Measurements from ENCODE around the gene C16orf54. TPM values are rescaled to one million over a fixed set of nuclear protein-coding genes. Genes with fewer than 3 reads are reported as not detected.

The C16orf54 gene
- total and polyA plus RNA-seq, 2 of the 4 experiments (the other 2 are of a cell fraction): not detected

DNA sequence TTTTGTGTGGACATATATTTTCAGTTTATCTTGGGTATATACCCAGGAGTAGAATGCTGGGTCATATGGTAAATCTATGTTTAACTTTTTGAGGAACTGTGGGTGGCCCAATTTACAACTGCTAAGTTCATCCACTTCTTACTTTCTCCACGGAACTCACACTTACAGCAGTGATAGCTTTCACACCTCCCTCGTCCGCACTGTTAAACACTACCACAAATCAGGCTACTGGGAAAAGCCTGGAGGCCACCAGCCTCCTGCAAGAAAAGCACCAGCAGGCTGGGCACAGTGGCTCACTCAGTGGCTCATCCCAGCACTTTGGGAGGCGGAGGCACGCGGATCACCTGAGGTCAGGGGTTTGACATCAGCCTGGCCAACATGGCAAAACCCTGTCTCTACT is 17.5 kb upstream of the C16orf54 start:
- Histone ChIP-seq H3K36me3 (ENCODE audit: control insufficient read depth, insufficient read depth, low read length) (no peaks in the 10 kb centered on the region), H4K8ac (ENCODE audit: low read depth in 2 of 2, low read length in 2 of 2) (no peak overlapping the region), H3K9ac (ENCODE audit: low read depth, low read length) (no peak overlapping the region), H2AK9ac (replicated peaks; ENCODE audit: low read depth, low read length, poor library complexity) (no peak overlapping the region), H3K4me2 (ENCODE audit: low read depth, low read length) (no peak overlapping the region), H2BK15ac (ENCODE audit: low read depth, low read length) (no peak overlapping the region), H3K18ac (ENCODE audit: low read depth, low read length) (no peak overlapping the region), H2BK20ac (ENCODE audit: low read depth, low read length) (no peak overlapping the region), H2BK5ac (ENCODE audit: low read depth, low read length, poor library complexity, severe bottlenecking) (no peak overlapping the region), H4K91ac (ENCODE audit: insufficient read depth, low read depth, low read length) (no peak overlapping the region), H2AK5ac (ENCODE audit: low read depth, low read length) (no peak overlapping the region), H3K23ac (ENCODE audit: low read depth, low read length) (no peak overlapping the region), H3K9me3 (ENCODE audit: control insufficient read depth, insufficient read depth, low read length) (no peaks in the 10 kb centered on the region), H3K4me3 (ENCODE audit: insufficient read depth, low read depth, low read length) (no peak overlapping the region), H2BK120ac (ENCODE audit: low read depth, low read length) (no peak overlapping the region), H3K27me3 (ENCODE audit: control insufficient read depth, insufficient read depth, low read length) (peaks cover 7% of the 10 kb centered on the region), H3K79me1 (ENCODE audit: low read depth in 1 of 2, low read length in 2 of 2) (no peaks in the 10 kb centered on the region), H3K4ac (ENCODE audit: low read depth, low read length) (no peak overlapping the region), H3K9me1 (ENCODE audit: insufficient read depth, low read length) (no peaks in the 10 kb centered on the region), H4K20me1 (ENCODE audit: insufficient read depth, low read length) (no peaks in the 10 kb centered on the region), H3K4me1 (ENCODE audit: control insufficient read depth, insufficient read depth, low read length) (no peaks in the 10 kb centered on the region), H3K14ac (replicated peaks; ENCODE audit: low read depth, low read length) (no peak overlapping the region), H3K56ac (ENCODE audit: extremely low read depth, insufficient read depth, low read length) (no peak overlapping the region), H2AFZ (replicated peaks; ENCODE audit: low read length, poor library complexity) (no peak overlapping the region), H4K5ac (ENCODE audit: low read depth, low read length) (no peak overlapping the region), H3K27ac (ENCODE audit: insufficient read depth, low read length) (no peak overlapping the region)
- in situ Hi-C loops (cut with MboI; ENCODE audit: low sequenced_read_pairs) (no loop called here), intact Hi-C loops (cut with micrococcal nuclease) (no loop called here), dilution Hi-C loops (cut with HindIII; ENCODE audit: low sequenced_read_pairs, unreplicated experiment) (no loop called here)
- POLR2A ChIA-PET (ENCODE audit: unreplicated experiment): no interaction called here
- WGBS, 2 experiments (ENCODE audit: extremely low coverage in 2 of 2, insufficient read length in 1 of 2): no CpG with 5 or more reads among the region's 6 CpGs
- CTCF ChIA-PET: no interaction called here
- DNase-seq (no peak), ATAC-seq (ENCODE audit: low read depth) (no peak)
- TF ChIP-seq MAZ (IDR thresholded peaks at IDR 0.05; ENCODE audit: borderline replicate concordance, low read depth, low read length): no peak
- BruUV-seq (replicated peaks): no TSS peak

Data from IMR-90 (cell line).